HG02759 (cell line): ENCODE data around the gene ADI1.
"Not testable (repeated sequence)": the region's sequence is repeated elsewhere in the genome, so short reads cannot be mapped to it uniquely, and the experiment has no call there.

Experiments used
- ATAC-seq: cut with Tn5 transposase; IDR thresholded peaks from one replicate; pipeline ENCODE4 v1.9.1; 2021; ENCODE audit warnings: mild to moderate bottlenecking, moderate library complexity; ENCODE audit not compliant: unreplicated experiment

The ADI1 gene

DNA sequence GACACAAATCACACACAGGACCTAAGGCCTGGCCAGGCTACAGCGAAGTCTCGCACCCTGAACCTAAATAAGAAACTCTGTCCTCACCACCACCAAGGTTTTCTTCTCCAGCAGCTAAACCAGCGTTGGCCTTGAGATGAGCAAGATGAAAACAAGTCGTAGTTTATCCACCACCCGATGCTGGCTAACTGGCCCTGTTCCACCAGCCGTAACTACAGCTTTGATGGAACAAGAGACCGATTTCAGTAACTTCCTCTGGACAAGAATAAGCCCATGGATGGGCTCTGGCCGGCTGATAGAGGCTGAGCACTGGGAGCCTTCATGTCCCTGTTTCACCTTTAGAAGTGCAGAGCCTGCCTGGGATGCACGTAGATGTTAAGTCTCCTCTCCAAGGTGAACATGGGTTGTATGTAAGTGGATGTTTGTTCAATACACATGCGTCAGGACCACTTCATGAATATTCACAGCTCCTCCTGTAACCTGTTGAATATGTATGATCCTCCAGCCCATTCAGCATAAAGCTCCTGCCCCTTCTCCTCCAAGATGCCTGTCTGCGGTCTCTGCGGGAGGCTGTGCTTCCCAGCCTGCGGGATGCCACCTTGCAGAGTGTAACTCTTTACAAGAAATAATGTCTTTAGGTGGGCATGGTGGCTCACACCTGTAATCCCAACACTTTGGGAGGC, 24.2 kb downstream of the ADI1 start:
- ATAC-seq = no peak

DNA sequence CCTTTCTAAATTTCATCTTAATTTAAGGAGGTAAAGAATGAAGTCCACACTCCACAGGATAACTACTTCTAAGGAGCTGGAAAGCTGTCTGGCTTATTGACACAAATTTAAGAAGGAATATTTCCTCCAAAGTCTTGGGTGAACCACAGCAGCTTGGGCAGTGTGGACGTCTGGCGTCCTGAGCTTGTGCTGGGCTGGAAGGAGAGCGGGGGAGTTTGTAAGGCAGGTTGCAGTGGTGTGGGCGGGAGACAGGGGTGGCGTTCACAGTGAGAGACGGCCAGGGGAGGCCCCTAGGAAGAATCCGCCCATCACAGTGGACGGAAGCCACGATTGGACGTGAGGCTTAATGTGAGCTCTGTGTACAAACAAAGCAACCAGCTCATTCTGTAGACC, 25.7 kb downstream of the ADI1 start:
- ATAC-seq = no peak

- ATAC-seq = no peak
Observed at GRCh38 chr2:3492951-3493614, 26.2 kb downstream of the ADI1 start.

DNA sequence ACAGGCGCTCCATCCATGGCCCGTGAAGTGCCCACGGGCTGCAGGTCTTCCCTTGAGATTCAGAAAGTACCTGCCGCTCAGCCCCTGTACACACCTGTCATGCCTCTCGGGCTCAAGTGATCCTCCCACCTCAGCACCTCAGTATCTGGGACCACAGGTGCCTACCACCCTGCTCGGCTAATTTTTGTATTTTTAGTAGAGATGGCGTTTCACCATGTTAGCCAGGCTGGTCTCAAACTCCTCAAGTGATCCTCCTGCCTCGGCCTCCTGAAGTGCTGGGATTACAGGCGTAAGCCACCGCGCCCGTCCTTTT, 26.9 kb downstream of the ADI1 start:
- ATAC-seq = not testable (repeated sequence)

DNA sequence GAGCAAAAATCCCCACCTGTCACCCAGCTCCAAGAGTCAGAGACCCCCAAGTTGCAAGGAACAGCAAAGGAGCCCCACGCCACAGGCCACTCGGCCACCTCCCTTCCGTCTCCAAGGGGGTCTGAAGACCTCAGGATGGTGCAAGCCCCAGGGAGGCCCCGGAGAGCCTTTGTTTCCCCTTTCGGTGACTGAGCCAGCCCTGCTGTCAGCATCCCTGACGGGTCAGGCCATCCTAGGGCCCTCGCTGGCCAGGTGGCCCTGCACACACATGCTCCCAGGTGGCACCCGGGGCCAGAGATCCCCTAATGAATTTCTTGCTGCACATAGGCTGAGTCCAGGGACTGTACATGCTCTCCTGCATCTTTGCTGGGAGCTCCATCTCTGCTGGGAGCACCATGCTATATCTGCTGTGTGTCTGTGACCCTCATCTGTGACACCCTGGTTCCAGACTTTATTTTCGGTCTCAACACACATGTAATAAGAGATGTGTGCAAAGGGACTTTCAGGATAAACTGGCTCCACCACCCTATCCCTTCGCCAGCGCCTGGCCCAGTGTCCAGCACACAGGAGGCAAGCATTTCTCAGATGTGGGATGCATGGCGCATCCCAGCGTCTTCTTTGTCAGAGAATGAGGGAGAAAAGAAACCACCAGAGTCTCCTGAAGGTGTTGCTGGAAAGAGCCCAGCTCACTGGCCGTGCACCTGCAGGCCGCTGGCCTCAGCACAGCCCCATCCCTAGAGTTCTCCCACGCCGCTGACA, 27.4 kb downstream of the ADI1 start:
- ATAC-seq = no peak

DNA sequence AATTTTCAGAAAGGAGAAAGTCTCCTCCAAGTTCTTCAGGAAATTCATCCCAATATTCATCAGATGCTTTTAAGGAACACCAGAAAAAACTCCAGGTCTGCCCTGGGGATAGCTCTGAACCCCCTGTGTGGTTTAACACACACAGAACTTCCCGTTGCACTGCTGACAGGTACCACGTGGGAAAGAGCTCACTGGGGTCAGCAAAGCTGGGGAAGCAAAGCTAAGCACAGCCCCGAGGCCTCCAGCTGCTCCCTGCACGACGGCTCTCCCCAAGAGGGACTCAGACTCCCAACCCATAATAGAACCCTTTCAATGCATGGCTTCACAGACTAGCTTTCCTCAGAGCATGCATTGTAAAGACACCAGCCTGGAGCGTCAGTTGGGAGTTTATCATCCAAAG, 28.0 kb downstream of the ADI1 start:
- ATAC-seq = no peak

DNA sequence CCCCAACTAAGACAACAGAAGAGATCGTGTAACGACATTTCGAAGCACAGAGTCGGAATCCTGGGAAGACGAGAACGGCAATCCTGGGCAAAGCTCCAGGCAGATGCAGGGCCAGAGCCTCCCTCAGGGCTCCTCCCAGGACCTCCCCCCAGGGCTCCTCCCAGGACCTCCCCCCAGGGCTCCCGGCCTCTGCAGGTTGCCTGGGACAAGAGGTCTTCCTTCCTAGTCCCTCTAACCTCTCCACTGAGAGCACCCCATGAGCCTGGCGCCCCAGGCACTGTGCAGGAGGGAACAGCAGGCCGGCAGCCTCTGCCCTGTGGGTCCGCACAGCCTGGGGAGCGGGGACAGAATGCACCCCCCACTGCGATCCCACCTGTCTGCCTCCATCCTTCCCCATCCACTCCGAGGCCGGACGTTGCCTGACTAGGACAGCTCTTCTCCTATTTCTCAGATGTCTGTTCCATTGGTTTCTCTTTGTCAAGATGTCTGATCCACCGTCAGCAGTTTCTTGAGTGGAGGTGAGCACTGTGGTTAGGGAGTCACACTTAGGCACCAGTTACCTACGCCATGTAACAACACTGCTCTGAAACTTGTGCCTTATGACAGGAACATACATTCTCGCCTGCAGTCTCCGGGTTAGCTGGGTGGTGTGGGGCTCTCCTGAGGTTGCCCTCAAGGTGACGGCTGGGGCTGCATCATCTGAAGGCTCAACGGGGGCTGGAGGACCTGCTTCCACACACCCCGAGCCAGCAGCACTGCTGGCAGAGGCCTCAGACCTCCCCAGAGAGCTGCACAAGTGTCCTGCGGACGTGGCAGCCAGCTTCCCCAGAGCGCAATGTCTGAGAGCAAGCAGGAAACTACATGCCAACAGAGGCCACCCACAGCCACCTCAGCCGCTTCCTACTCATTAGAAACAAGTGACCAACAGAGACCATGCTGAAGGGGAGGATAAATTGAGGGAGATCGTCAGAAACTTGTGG, 28.9 kb downstream of the ADI1 start:
- ATAC-seq = no peak

DNA sequence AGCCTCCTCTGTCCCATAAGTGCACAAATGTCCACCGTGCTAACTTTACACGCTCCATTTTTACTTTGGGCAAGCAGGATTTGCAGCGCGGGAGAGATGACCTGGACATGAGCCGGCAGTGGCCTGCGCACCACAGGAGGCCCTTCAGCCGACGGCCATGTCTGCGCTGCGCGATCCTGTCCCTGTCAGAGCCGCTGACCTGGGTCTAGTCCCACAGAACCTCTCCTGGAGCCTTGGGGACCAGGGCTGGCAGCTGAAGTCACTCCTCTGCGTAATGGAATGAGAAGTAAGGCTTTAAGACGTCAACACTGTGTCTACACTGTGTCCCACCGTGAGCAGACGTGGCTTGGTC, 29.6 kb downstream of the ADI1 start:
- ATAC-seq = no peak

DNA sequence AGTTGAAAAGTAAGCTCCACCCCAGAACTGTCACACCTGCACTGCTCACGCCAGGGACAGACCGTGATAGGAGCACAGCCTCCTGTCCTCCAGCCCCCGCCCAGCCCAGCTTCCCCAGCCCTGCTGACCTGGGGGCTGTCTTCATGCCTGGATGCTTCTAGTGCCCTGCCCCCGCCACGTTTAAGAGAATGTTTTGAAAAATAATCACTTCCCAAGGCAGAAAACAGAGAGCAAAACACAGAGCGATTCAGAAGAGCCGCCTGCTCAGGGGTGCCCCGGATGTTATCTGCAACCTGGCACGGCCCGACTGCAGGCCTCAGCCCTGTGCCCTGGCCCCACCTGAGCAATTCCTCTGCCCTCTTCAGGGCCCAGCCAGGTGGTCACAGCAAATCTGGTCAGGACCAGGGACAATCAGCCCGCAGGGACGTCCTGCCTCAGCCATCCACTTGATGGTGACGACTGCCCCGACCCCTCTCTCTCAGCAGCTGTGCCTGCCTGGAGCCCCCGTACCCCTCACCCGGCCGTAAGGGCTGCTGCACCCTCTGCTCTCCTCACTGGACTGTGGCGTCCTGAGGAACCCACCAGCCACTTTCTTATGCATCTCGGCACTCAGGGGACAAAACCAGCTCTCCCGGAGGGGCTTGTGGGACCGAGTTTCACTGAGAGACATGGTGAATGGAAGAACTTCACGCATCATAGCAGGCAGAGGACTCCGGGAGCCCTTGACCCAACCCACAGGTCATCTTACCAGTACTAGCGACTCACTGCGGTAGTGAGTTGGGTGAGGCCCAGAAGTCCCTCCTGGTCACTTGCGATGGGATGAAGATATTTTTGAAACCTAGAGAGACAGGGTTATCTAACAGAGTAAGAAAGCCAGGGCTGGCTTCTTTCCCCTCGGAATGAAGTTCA, 30.2 kb downstream of the ADI1 start:
- no peak for ATAC-seq

DNA sequence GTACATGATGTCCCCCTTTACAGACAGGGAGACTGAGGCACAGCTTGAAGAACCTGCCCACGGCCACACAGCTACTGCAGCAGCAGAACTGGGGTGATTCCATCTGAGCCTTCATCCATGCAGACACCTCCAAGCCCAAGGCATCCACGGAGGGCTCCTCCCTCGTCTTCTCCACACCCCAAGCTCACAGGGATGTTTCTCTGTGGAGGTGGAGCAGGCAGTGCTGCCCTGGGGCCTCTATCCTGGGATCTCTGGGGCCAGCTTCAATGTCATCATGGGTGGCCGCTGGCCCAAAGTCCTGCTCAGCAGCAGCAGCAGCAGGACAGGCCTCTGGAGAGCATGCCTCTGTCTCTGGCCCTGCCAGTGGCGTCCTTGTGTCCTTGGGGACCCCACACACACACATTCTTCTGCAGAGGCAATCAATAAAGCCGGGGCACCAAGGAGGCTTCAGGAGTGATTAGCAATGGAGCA, 31.2 kb downstream of the ADI1 start:
- no peak for ATAC-seq

- no peak for ATAC-seq
Observed at GRCh38 chr2:3487432-3487831, 31.9 kb downstream of the ADI1 start.

- no peak for ATAC-seq
Observed at GRCh38 chr2:3487028-3487425, 32.3 kb downstream of the ADI1 start.

DNA sequence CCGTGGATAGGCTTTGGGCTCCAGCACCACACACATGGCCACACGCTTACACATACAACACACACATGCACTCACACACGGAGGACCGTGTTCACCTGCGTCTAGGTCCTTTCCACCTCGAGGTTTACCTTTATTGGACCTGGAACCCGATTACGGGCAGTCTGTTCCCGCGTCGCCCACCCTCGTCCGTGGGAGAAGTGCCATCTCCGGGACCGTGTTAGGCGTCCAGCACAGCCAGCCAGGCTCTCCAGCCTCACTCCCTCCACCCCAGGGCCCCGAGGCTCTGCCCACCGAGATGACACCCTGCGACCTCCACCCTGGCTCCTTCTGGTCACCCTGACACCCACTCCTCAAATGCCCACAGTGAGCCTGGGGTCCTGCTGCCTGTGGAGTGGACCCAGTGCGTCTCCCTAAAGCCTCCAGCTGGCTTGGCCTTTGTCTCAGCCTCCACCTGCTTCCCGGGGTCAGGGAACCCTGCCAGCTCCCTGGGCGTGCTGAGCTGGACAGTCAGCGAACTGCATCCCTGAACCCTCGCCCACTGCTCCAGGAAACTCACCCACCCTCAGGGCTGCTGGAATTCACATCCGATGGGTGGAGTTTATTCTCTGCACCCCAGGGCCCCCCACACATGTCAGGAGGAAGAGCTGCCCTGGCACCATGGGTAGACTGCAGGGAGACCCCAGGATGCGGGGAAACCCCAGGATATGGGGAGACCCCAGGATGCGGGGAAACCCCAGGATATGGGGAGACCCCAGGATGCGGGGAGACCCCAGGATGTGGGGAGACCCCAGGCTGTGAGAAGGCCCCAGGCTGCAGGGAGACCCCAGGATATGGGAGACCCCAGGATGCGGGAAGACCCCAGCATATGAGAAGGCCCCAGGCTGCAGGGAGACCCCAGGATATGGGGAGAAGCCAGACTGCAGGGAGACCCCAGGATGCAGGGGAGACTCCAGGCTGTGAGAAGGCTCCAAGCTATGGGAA, 33.0 kb downstream of the ADI1 start:
- ATAC-seq = no peak

DNA sequence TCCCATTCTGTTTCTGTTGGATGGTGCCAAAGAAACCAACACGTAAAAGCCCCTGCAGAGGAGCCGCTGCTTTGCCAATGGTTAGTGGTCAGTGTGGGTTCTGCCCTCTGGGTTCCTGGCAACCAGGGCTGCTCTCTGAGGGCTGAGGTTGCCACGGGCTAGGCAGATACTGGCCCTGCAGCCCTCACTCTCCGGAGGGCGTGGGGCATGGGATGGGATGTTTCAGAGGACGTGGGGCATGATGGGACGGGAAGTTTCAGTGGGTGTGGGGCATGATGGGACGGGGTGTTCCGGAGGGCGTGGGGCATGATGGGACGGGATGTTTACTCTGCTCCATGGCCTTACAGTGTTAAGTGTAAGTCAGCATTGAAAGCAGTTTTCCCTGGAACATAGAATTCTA, 34.2 kb downstream of the ADI1 start:
- ATAC-seq = no peak

DNA sequence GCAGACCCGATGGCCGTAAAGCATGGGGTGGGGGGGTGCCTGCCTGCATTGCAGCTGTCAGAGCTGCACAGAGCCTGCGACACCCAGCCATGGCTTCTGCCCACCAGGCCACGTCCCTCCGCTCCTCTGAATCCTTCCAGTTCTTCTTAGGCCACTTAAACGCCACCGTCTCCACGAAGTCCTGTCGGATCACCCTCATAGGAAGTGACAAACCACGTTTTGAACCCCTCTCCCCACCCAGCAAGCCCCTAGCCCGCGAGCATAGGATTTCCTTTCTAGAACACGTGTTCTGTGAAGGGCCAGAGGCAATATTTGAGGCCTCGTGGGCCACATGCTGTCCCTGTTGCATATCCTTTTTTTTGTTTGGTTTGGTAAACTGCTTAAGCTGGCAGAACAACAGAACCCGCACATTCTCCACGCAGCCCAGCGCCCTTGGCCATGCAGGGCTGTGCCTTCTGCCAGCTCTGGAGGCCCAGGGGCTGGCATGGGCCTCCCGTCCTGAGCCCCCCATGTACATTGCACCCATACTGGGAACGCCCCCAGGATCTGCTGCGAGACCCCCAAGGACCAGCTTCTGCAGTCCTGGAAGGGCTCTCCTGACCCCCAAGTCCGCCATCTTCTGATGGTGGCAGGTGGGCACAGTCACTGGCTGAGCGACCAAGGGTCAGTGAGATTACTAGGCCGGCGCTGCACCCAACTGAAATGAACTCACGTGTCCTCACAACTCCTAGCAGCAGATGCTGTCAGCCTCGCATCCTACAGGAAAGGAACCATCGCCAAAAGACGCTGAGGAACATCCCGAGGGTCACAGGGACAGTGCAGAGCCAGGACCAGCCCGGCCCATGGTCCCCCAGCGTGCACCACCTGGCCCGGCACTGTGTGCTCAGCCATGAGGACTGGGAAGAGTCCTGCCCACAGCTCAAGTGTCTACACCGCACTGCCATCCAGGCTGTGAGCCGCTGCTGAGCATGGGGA, 35.1 kb downstream of the ADI1 start:
- ATAC-seq = no peak

GRCh38 chr2:3483227-3483985, 35.9 kb downstream of the ADI1 start:
- no peak for ATAC-seq

- no peak for ATAC-seq
Observed at GRCh38 chr2:3482363-3482821, 36.9 kb downstream of the ADI1 start.
